ENCODE results near the gene PTPRA. TPM values are rescaled to one million over a fixed set of nuclear protein-coding genes. Genes with fewer than 3 reads are reported as not detected.
A peak's percentile ranks its signal among the peaks of the same experiment; 100 is the strongest.

PTPRA gene
- total RNA-seq, 4 donors from 2014 or later: 54.1 to 85.4 (median 67.0) TPM

- H3K9me3 ChIP-seq: no peaks in the 10 kb centered on the region
- no peak overlapping the region for H3K27ac ChIP-seq
- TF ChIP-seq EP300 (IDR thresholded peaks at IDR 0.05) (no peak), POLR2A (IDR thresholded peaks at IDR 0.05) (no peak), POLR2AphosphoS5 (IDR thresholded peaks at IDR 0.05) (no peak)
- TF ChIP-seq, protein P1, sequence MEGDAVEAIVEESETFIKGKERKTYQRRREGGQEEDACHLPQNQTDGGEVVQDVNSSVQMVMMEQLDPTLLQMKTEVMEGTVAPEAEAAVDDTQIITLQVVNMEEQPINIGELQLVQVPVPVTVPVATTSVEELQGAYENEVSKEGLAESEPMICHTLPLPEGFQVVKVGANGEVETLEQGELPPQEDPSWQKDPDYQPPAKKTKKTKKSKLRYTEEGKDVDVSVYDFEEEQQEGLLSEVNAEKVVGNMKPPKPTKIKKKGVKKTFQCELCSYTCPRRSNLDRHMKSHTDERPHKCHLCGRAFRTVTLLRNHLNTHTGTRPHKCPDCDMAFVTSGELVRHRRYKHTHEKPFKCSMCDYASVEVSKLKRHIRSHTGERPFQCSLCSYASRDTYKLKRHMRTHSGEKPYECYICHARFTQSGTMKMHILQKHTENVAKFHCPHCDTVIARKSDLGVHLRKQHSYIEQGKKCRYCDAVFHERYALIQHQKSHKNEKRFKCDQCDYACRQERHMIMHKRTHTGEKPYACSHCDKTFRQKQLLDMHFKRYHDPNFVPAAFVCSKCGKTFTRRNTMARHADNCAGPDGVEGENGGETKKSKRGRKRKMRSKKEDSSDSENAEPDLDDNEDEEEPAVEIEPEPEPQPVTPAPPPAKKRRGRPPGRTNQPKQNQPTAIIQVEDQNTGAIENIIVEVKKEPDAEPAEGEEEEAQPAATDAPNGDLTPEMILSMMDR (IDR thresholded peaks at IDR 0.05): no peak
- peaks cover 0 to 22% (median 4%) of the 10 kb centered on the region in 3 donors for H3K4me1 ChIP-seq
- ATAC-seq: no peak
- no peaks in the 10 kb centered on the region for H3K36me3 ChIP-seq
- H3K4me3 ChIP-seq: no peak overlapping the region
- H3K27me3 ChIP-seq: peaks cover 59% of the 10 kb centered on the region
- 83% methylated on average over 4 of the region's 4 CpGs; no CpG with 5 or more reads in 1 of the 2 donors for WGBS, 2 donors (ENCODE audit: low coverage in 1 of 2)
These were observed 204.4 kb downstream of the PTPRA start for GRCh38 chr20:3077618-3078134.

GRCh38 chr20:3080939-3081388 lies 207.7 kb downstream of the PTPRA start:
- no CpG with 5 or more reads among the region's 6 CpGs for WGBS, 2 donors (ENCODE audit: low coverage in 1 of 2)
- Histone ChIP-seq H3K27ac (no peak overlapping the region), H3K4me1 (peaks cover 0 to 31% (median 8%) of the 10 kb centered on the region in 3 donors), H3K27me3 (peaks cover 74% of the 10 kb centered on the region), H3K4me3 (no peak overlapping the region), H3K9me3 (no peaks in the 10 kb centered on the region), H3K36me3 (no peaks in the 10 kb centered on the region)
- no peak for TF ChIP-seq EP300 (IDR thresholded peaks at IDR 0.05)
- ATAC-seq: peak; percentile 58

GRCh38 chr20:3081641-3082040 lies 208.4 kb downstream of the PTPRA start:
- H3K27ac ChIP-seq: no peak overlapping the region
- ATAC-seq: no peak
- no peak for TF ChIP-seq POLR2AphosphoS5 (IDR thresholded peaks at IDR 0.05)
- H3K4me3 ChIP-seq: no peak overlapping the region
- H3K9me3 ChIP-seq: no peaks in the 10 kb centered on the region
- WGBS, 2 donors (ENCODE audit: low coverage in 1 of 2): 85% methylated on average over 6 of the region's 11 CpGs
- H3K27me3 ChIP-seq: peaks cover 67% of the 10 kb centered on the region
- peaks cover 0 to 31% (median 8%) of the 10 kb centered on the region in 3 donors for H3K4me1 ChIP-seq
- H3K36me3 ChIP-seq: no peaks in the 10 kb centered on the region

- peak overlapping the region in 1 of 2 donors; percentile 47 for H3K4me3 ChIP-seq
- WGBS, 2 donors (ENCODE audit: low coverage in 1 of 2): 33% methylated on average over 1 of the region's 71 CpGs; no CpG with 5 or more reads in 1 of the 2 donors
- H3K4me1 ChIP-seq: peaks cover 0 to 31% (median 8%) of the 10 kb centered on the region in 3 donors
- no peaks in the 10 kb centered on the region for H3K36me3 ChIP-seq
- TF ChIP-seq POLR2A (IDR thresholded peaks at IDR 0.05) (no peak), POLR2AphosphoS5 (IDR thresholded peaks at IDR 0.05) (no peak), EP300 (IDR thresholded peaks at IDR 0.05) (no peak)
- TF ChIP-seq, protein P1 (IDR thresholded peaks at IDR 0.05): no peak
- H3K9me3 ChIP-seq: no peaks in the 10 kb centered on the region
- H3K27ac ChIP-seq: no peak overlapping the region
- peaks cover 60% of the 10 kb centered on the region for H3K27me3 ChIP-seq
- ATAC-seq: peak; percentile 47
These were observed 209.1 kb downstream of the PTPRA start for GRCh38 chr20:3082306-3082951.

DNA sequence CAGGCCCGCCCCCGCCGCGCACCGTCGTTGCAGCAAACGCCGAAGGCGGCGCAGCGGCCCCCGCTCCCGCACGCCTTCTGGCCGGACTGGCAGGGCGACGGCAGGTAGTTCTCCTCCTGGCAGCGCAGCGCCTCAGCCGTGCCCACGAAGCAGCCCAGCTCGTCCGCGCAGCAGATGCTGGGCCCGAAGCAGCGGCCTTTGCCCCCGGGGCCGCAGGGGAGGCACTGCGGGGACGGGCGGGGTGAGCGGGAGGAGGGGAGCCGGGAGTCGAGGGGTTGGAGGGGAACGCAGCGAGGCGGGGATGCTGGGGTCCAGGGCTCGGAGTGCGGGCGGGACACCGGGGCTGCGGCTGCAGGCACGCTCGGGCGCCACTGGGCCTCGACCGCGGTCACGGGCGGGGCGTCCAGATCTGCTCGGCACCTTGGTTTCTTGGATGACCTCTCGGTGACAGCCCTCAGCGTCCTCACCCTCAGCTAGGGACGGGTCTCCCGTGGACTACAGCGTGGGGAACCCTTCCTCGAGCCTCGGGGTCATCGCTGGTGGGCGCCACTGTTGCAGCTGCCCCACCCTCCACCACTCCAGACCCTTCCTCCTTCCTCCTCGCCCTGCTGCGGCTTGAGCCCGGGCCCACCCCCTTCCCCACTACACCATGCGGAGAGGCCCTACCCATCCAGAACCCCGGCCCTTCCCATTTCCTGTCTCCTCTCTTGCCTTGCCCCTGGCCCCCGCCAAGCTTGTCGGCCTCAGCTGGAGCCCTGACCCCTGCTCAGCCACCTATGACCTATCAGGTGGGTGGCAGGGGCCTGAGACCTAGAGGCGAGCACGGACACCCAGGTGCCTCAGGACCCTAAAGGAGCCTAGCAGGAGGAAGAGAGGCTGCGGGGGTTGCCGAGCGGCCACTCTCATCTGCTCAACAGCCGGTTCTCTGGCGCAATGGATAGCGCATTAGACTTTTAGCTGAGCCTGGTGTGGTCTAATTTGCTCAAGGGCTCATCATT lies 210.0 kb downstream of the PTPRA start:
- Histone ChIP-seq H3K9me3 (no peaks in the 10 kb centered on the region), H3K4me3 (peak overlapping the region in 1 of 2 donors; percentile 47), H3K4me1 (peaks cover 0 to 31% (median 8%) of the 10 kb centered on the region in 3 donors), H3K36me3 (no peaks in the 10 kb centered on the region), H3K27ac (no peak overlapping the region), H3K27me3 (peaks cover 60% of the 10 kb centered on the region)
- no peak for TF ChIP-seq EP300 (IDR thresholded peaks at IDR 0.05)
- no peak for TF ChIP-seq POLR2AphosphoS5 (IDR thresholded peaks at IDR 0.05)
- peak in 1 of 2 donors; percentile 8 for TF ChIP-seq POLR2A (IDR thresholded peaks at IDR 0.05)
- TF ChIP-seq, protein P1 (IDR thresholded peaks at IDR 0.05): no peak
- no peak for ATAC-seq
- 37 to 75% methylated on average over 4 to 9 of the region's 76 CpGs for WGBS, 2 donors (ENCODE audit: low coverage in 1 of 2)
